ENCODE measurements around the gene RAB12.
"Not testable (repeated sequence)": the region's sequence is repeated elsewhere in the genome, so short reads cannot be mapped to it uniquely, and the experiment has no call there.

Gene RAB12

DNA sequence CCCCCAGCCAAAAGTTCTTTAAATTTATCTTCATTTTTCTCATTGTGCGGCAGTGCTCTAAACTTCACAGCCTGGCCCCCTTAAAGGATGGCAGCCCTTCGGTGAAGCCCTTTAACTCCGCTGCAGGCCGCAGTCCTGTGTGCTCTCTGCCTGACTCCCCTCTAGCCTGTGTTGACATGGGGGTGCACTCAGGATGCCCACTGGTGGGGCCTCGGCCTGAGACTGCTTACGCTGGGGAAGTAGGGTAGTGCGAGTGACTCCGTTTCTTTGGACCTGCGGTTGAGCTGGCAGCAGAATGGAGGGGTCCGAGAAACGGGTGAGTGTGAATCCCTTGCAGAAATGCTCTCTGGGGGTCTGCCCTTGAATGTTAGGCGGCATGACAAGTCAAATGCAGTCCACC, 5.6 kb downstream of the RAB12 start:
- DNase-seq, result no peak

DNA sequence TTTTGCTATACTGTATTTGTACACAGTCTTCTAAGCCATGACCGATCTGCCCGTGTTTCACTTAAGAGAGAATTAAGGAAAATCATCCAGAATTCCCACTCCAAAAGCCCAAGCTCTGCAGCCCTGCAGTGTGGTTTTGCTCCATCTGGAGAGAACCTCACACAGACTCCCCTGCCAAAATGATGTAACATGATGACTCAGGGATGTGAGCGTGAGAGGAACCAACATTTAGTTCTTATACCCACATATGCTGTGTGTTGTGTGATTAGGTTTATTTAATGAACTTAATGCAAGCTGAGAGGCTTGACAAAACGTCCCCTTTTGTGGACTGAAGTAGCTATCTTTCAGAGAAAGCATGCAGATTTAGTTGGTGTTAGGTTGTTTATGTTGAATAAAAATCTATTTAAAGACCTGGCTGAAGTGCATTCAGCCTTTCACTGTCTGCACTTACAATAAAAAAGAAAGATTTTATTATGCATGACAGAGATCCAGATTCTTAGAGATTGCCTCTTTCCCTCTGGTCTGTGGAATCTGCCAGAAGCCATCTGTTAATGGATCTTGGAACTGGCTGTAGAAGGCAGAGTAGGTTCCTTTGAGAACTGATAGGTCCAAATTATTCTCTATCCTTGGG, 6.3 kb downstream of the RAB12 start:
- peak in 1 of 2 donors; percentile 61 for DNase-seq

DNA sequence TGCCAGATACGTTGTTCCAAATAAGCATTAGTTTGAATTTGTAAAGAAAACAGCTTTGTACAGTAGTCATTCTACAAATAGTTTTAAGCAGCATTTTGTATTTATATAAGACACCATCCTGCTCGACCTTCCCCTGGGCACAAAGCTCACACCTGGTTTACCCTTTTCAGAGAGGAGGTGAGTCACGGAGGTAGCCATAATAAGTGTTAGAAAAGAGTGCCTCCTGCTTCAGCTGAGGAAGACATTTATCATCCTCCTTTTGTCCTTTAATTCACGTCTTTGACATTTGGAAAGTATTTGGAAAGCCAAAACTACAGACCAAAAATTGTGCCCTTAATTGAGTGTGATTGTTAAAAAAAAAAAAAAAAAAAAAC, 6.8 kb downstream of the RAB12 start:
- DNase-seq, result no peak

DNA sequence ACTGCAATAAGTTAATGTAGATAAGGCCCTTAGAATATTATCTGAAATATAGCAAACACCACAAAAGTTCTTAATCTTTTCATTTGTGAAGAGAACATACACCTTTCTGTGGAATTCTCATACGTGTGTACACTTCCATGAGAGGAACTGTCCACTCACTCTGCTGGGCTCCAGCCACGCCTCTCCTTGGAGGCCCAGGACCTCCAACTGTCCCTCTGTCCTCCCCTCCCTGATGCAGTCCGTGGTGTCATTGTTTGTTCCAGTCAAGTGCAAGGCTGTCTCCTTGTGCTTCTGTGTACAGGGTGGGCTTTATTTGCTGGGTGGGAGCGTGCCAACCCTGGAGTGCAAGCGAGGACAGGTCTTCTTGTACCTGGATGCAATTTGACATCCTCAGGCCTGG, 8.7 kb downstream of the RAB12 start:
- no peak for DNase-seq

DNA sequence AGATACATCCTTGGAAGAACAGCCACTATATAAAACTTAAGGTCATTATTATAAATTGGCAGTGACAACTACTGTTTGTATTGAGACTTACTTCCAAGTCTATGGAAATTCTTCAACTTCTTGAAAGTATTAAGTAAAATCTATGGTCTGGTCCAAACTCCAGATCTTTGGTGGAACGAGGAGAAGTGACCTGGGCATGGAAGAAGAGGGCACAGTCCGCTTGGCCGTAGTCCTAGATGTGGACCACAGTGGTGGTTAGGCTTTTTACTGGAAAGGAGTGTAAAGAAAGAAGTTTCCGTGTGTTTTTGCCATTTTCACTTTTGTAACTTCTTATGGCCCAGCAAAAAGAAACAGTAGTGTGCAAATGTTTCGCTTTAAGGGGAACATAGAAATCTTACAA, 9.8 kb downstream of the RAB12 start:
- no peak for DNase-seq

DNA sequence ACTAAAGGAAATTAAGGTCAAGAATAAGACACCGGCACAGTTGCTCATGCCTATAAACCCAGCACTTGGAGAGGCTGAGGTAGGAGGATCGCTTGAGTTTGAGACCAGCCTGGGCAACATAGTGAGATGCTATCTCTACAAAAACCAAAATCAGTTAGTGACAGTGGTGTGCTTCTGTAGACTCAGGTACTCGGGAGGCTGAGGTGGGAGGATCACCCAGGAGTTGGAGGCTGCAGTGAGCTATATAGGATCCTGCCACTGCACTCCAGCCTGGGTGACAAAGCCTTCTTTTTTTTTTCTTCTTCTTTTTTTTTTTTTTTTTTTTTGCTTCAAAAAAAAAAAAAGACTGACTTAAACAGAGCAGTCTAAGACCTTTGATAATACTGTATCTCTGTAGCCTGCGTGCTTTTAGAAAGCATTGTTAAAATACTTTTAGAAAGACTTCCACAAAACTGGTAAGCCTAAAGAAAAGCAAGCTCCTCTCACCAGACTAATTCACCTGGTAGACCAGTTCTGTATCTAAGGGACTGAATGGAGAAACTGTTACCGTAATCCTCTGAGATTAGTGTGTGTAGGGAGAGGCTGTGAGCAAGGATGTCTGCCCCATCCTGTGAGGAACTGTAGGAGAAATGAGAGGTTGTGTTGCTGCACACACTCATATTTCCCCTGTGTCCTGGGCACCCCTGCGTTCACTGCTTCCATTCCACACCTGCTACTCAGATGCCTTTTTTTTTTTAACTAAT, 10.8 kb downstream of the RAB12 start:
- DNase-seq, result no peak

DNA sequence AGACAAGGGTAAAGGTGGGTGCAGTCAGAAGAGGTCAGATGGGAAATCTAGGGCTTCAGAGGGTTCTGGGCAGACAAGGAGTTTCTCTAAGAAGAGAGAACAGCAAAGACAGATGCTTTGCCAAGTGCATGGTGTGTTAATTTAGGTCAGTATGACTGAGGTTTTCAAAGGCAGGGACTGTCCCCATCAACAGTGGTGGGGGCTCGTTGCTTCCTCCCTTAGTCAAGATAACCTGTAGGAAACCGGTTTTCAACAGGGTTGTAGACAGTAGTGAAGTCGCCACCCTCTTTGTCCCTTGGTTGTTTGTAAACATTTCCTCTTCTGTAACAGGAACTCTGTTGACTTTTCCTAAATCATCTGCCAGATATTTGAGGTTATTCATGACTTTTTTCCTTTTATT, 11.6 kb downstream of the RAB12 start:
- no peak for DNase-seq

DNA sequence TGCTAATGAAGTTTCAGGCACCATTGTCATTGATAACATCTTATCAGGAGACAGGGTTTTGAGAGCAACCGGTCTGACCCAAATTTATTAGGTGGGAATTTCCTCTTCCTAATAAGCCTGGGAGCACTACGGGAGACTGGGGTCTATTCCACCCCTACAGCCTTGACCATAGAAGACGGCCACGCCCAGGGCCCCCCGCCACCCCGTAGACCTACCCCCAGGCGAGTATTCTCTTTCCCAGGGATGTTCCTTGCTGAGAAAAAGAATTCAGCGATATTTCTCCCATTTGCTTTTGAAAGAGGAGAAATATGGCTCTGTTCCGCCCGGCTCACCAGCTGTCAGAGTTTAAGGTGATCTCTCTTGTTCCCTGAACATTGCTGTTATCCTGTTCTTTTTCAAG, 13.4 kb downstream of the RAB12 start:
- not testable (repeated sequence) for DNase-seq

DNA sequence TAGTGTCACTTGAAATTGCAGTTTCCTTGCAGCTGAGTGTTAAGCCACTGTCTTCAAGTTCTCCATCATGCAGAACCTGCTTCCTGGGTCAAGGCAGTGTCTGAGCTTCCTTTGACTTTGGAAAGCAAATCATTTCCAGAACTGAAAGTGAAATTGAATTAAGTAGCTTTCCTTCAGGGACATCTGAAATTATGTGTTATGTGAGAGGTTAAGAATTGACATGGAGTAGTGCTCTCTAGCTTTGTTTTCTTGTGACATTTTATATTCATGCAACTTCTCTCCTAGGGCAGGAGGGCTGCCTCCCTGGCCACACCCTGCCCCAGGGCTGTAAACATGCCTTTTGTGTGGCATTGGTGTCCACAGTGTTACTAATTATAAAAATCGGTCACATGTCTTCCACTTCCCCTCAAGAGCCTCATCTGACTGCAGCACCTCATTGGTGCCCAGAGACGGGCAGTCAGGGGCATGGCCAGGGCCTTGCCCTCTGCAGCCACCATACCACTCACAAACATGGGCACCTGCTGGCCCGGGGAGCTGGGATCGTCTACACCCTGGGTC, 14.4 kb downstream of the RAB12 start:
- no peak for DNase-seq

DNA sequence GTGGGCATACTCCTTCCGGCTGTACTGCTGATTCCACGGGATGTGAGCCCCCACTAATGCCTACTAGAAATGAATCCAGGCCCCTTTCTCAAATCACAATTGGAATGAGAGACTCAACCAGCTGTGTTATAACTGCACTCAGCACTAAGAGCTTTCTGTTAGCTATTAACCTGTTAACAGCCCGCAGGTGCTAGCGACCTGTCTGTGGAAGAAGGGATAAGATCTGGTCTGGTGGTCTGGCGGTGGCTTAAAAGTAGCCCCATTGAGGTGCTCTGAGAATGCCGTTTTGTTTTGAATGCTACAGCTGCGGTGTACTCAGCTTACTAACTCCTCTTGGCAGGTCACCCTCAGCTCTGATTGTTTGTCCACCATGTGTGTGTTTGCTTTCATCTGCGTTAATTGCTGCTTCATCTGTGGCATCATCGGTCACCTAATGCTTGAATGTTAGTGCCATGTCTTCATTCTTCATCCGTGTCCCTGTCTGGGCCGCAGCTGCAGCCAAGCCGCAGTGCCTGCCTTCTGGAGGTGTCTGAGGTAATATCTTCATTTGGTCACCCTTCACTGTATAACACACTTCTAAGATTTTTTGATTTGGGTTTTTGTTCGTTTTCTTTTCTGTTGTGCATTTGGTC, 16.3 kb downstream of the RAB12 start:
- DNase-seq, result no peak

DNA sequence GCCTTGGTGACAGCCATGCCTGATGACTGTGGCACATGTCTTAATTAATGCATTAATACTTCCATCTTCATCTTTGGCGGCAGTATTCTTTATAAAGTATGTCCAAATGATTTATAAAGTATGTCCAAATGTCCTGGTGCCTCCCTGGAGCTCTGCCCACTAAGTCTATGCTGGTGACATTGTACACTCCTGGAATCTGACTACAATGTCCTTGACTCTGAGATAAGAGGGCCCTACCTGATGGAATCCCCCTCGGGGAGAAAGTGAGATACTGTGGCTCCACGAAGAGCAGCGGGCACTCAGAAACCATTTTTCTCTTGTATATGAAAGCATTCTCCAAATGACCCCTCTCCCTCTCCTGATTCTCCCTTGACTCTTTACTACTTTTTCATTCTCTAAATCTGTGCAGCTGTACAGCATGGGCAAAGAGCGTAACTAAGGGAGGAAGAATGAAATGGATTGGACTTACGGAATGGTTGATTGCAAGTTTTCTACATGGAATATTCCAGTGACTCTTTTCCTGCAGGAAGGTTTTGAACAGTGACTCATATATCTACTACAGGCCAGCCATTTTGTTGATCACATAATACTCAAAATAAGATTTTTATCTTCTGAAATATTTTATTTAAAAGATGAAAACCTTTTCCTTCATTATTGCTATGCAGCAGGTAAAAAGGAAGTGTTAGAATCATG, 17.3 kb downstream of the RAB12 start:
- DNase-seq, result no peak

DNA sequence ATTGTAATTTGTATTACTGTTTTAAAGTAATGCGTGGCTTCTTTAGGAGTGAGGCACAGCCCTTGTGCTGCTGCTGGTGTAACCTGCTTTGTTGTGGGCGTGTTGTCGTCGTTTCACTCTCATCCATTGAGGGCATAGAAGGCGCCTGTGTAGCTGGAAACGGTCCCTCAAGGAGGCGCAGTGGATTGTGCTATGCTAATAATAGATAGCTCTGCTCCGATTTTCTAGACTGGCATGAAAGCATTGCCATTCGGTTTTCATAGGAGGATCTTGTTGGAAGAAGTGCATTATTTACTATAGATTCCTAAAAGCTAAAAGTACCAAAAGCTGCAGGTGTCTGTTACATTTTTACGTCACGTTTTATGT, 17.9 kb downstream of the RAB12 start:
- no peak for DNase-seq

DNA sequence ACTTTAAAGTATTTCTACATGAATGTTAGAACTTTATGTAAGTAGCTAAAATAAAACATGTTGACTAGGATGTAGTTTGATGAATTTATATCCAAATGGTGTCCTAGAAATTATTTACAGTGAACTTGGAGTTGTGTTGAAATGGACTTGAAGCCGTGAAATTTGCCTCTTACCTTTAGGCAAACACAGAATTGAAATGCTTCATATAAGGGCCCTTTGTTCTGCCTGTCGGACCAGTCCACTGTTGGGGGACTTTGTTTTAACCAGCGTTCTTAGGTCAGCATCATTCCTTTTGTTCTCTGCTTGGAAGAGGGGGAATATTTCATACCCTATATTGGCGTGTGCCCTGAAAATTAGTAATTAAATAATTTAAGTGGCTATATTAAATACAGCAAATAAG, 18.3 kb downstream of the RAB12 start:
- DNase-seq, result peak in 1 of 2 donors; percentile 30

DNA sequence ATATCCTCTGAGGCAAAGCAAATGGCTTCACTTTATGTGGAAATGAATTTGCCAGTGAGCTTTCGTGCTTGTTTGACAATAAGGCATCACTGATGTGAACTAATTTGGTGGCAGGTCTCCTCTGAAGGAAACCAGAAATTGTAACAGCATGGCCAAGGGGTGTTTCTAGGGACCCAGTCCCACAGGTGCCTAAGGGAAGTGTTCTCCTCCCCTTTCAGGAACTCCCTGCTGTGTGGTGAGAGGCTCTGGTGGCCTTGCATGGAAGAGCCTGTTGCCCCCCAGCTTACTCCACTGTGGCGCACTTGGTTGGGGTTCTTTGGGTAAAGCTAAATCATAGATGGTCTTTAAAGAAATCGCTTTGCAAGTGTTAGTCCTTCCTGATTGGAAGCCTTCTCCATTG, 20.4 kb downstream of the RAB12 start:
- DNase-seq, result no peak

DNA sequence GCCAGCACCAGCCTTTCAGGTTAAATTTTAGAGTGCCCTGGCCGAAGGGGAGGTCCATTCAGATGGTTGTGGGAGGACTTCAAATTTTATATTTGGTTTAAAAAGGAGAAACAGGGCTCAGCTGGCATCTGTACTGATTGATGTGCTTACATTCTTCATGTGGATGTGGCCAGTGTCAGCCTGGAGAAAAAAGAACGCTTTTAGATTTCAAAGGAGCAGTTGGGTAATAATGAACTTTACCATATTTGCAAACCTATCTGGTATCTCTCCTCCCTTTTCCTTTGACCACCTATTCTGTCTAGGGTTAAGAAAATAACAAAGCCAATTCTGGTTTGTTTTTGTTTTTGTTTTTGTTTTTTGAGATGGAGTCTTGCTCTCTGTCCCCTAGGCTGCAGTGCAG, 21.3 kb downstream of the RAB12 start:
- DNase-seq, result no peak

DNA sequence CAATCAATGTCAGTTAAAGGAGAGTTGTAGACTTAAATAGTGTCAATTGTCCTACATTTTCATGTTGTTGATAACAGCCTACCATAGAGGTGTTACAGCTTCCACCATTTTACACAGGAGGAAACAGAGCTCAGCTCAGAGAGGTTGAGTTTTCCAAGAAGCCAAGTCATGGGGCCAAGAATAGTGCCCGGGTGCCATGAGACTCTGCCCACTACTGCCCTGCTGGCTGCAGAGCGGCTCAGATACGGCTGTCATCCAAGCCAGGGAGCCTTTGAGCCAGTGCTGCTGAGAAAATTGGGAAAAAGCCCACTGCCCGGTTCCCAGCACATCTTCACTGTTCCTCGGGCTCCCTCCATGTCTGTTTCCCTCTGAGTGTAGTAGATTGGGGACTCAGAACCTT, 22.0 kb downstream of the RAB12 start:
- no peak for DNase-seq

DNA sequence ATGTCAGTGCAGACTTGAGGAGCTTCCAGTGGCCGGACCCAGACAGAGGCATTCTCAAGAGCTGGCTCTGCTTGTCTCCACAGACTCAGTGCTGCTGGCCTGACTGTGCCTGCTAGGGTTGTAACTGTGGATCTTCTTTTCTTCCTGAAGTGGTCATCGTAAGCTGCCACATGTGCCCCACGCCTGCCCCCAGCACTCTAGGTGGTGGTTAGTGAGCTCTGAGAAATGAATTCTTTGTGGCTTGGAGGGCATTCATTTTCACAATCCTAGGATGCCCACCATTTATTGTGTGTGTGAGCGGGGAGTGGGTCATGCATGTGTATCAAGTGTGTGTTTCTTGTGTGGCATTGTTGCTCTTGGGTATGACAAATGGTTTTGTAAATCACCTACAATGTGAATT, 23.1 kb downstream of the RAB12 start:
- no peak for DNase-seq

DNA sequence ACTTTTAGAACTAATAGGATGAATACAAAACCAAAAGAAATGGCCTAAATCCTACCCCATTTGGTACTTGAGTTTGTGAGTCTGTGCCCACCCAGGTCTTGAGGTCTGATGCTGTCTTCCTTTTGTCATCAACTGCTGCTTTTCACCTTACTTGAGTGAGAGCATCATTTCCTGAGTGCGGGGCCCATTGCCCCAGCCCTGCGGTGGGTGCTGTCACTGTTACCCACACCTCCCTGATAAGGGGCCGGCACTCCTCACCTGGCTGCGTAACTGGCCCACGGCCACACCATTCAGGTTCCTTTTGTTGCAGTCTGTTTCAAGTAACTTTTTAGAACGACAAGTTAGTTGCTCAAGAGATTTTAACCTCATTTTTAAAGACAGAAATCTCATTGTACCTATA, 25.3 kb downstream of the RAB12 start:
- DNase-seq, result no peak

DNA sequence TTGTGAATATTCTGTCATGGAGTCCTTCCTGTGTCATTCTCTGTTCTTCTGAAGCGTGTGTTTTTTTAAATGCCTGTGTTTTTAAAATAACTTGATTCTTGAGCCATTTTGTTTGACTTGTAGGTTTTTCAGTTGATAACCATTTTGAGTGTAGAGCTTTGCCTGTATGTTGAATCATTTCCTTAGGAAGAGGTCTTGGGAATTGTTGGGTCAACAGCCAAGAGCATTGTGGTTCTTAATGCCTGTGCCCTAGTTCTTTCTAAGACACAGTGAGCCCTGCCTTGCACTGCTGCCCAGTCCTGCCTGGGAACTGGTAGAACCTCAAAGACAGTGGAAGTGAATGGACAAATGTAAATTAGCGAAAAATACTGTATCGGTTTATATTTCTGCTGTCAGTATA, 25.9 kb downstream of the RAB12 start:
- DNase-seq, result no peak

DNA sequence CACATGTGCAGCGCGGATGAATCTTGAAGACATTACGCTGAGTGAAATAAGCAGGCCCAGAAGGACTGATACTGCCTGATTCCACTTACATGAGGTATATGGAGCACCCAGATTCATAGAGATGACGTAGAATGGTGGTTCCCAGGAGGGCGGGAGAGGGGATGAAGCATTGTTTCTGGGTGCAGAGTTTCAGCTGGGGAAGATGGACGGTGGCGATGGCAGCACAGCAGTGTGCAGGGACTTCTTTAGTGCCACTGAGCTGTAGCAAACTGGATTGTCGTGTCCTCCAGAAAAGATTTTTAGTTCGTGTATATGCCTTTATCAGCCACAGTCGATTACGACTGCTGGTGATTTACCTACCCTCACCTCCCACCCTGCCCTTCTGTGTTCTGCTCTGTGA, 30.5 kb downstream of the RAB12 start:
- DNase-seq, result no peak

DNA sequence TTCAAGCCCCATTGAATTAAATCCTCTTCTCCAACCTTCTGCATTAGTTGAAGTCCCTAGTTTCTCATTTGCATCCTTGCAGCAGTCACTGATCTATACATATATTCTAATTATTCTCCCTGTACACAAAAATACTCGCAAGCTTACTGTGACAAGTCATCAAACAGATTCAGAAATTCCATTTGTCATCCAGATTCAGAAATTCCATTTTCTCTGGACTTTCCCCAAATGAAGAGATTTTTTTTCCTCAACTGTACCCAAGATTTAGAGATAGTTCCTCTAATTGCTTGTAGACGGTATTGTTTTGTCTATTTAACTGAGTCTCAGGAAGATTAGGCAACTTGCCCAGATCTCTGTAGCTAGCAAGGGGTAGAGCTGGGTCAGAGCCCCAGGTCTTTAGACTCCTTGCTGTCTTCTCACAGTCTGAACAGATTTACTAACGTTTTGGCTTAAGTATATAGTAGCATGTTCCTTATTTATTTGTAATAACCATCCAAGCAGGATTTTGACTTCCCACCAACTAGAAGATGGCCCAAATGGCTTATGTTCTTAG, 34.2 kb downstream of the RAB12 start:
- DNase-seq, result no peak

DNA sequence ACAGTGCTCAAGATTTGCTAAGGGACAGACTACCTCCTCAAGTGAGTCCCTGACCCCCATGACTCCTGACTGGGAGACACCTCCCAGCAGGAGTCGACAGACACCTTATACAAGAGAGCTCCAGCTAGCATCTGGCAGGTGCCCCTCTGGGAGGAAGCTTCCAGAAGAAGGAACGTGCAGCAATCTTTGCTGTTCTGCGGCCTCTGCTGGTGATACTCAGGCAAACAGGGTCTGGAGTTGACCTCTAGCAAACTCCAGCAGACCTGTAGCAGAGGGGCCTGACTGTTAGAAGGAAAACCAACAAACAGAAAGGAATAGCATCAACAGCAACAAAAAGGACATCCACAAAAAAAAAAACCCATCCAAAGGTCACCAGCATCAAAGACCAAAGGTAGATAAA, 38.1 kb downstream of the RAB12 start:
- not testable (repeated sequence) for DNase-seq
